GM13976 (cell line): Measurements from ENCODE around the gene ZNF607.
"Not testable (repeated sequence)": the region's sequence is repeated elsewhere in the genome, so short reads cannot be mapped to it uniquely, and the experiment has no call there.

ENCODE experiments used
- DNase-seq: peaks from one replicate; pipeline ENCODE4 v3.0.0; 2012; ENCODE audit warnings: low spot score
- in situ Hi-C: fragments of 300-500 bp; cut with MboI; formaldehyde crosslinking; loops from one replicate; pipeline ENCODE4 v1.12.0; 2022; ENCODE audit warnings: low sequenced_read_pairs, mixed read lengths, inconsistent platforms; ENCODE audit not compliant: unreplicated experiment
- TF ChIP-seq, protein P1 (sequence below): IDR thresholded peaks from 2 replicates; pipeline ENCODE4 v1.5.1; 2012; ENCODE audit warnings: borderline replicate concordance, mild to moderate bottlenecking; ENCODE audit not compliant: insufficient read depth; ENCODE audit errors: extremely low read depth, missing control alignments, control extremely low read depth

The ZNF607 gene

DNA sequence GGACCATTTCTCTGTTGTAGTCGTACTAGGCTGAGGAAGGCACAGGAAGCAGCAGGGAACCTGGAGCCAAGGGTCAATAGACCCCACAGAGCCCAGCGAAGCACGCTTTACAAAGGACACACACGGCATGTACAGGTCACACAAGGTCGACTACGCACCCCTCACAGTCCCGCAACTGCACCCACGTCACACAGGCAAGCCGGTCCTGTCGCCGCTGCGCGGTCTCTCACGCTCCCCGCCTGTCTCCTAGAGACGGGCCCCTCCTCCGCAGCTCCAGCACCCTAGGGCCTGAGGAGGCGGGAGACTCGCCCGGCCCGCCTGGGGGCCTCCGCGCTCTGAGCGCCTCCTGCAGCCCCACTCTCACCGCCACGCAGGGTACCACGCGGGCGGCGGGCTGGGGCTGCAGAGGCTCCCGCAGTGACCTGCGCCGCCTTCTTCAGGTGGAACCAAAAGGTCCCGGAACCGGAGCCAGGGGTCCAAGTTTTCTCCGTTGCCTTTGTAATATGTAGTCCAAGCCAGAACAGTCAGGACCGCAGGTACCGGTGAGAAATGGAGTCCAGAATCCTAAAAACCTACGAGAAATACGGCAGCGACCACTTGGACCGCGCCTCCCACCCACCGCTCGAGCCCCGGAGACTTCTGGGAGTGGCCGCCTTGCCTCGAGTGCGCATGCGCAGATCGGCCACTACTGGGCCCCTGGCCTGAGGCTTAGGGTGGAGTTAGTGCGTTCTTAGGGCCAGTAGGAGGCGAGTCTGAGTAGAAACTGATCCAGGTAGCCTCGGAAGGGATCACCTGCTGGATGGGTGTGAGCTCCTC is at the start of gene ZNF607:
Gene ZNF607 (minus strand): TSS at position 651 of the 816 bp plus-strand sequence. CDS start 8,143 bp downstream, outside the sequence.
- DNase-seq, result peak; percentile 95
- in situ Hi-C loops, result no loop called here

DNA sequence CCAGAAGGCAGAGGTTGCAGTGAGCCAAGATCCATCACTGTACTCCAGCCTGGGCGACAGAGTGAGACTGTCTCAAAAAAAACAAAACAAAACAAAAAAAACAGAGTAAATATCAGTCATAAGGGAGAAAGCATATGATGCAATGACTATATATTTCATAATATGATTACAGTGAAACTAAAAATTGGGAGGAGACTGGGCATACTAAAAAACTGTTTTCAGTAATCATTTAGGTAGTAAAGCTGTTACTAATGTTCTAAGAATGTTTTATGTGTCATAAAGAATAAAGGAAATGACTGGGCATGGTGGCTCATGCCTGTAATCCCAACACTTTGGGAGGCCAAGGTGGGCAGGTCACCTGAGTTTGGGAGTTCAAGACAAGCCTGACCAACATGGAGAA is 43.9 kb upstream of the ZNF607 start:
- in situ Hi-C loops, result no loop called here
- TF ChIP-seq, protein P1, sequence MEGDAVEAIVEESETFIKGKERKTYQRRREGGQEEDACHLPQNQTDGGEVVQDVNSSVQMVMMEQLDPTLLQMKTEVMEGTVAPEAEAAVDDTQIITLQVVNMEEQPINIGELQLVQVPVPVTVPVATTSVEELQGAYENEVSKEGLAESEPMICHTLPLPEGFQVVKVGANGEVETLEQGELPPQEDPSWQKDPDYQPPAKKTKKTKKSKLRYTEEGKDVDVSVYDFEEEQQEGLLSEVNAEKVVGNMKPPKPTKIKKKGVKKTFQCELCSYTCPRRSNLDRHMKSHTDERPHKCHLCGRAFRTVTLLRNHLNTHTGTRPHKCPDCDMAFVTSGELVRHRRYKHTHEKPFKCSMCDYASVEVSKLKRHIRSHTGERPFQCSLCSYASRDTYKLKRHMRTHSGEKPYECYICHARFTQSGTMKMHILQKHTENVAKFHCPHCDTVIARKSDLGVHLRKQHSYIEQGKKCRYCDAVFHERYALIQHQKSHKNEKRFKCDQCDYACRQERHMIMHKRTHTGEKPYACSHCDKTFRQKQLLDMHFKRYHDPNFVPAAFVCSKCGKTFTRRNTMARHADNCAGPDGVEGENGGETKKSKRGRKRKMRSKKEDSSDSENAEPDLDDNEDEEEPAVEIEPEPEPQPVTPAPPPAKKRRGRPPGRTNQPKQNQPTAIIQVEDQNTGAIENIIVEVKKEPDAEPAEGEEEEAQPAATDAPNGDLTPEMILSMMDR, result no peak
- DNase-seq, result no peak

More for the DNA sequence above, at the start of gene ZNF607:
- TF ChIP-seq, protein P1, result peak; percentile 59

DNA sequence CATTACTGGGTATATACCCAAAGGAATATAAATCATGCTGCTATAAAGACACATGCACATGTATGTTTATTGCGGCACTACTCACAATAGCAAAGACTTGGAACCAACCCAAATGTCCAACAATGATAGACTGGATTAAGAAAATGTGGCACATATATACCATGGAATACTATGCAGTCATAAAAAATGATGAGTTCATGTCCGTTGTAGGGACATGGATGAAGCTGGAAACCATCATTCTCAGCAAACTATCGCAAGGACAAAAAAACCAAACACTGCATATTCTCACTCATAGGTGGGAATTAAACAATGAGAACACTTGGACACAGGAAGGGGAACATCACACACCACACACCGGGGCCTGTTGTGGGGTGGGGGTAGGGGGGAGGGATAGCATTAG is 38.1 kb upstream of the ZNF607 start:
- in situ Hi-C loops, DNase-seq: not testable (repeated sequence)

DNA sequence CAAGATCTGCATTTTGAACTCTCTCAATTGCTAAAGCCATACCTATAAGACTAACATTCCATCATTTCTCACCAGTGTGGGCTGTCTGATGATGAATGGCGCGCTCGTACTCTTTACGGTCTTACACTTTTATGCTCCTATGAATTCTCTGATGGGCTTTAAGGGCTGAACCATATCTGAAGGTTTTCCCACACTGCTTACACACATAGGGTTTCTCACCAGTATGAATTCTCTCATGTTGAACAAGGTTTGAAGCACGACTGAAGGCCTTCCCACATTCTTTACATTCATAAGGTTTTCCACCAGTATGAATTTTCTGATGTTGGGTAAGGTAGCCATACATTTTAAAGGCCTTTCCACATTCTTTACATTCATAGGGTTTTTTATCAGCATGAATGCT is 18.8 kb upstream of the ZNF607 start:
- DNase-seq, result no peak
- in situ Hi-C loops, result no loop called here
- TF ChIP-seq, protein P1, result no peak

DNA sequence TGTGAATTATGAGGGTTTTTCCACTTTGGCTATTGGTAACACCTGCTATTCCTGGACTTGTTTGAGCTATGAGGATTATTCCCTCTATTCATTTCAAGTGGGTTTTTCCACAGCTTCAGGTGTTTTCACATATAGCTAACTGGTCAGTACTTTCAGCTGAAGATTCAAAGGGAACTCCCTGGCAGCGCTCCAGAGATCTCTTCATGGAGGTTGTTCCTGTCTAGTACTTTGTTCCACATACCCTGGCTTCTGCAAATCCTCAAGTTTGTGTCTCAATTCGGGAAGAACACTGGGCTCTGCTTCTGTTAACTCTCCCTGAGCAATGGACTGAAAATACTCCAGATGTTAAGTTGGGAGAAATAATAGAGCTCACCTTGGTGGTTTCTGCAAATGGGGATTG is 5.6 kb upstream of the ZNF607 start:
- in situ Hi-C loops, result no loop called here
- DNase-seq, result no peak
- TF ChIP-seq, protein P1, result no peak

DNA sequence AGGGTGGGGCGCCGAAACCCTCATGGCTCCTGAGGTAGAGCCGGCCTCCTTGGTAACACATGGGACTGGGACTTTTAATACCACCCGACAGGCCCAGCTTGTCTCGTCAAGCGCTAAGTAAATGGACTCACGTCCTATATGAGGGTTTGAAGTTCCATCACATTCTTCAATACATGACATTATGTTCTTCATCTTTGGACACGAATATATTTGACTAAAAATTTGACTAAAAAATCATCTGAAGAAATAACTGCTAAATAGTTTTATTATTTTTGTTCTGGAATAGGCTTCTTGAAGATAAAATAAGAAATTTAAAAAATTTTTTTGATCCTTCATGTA is 335 bp upstream of the ZNF607 start:
- in situ Hi-C loops, result no loop called here
- no peak for DNase-seq
- TF ChIP-seq, protein P1, result no peak

DNA sequence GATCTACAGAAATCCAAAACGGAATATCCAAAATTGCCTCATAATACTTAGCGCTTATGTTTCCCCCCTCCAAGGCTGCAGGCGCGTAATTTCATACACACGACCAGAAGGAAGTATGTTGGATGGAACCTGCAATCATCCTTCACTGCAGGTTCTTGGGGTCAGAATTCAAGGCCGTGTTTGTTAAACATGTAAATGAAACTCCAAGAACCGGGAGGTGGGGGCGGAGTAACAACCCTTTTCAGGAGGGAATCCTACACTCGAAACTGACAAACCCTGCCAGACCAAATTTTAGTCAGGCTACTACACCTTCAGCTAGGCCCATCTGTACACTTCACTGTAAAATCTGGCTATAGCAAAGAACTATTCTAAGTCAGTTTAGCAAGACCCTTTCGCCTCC is 1.3 kb downstream of the ZNF607 start:
- DNase-seq, result no peak
- in situ Hi-C loops, result no loop called here
- TF ChIP-seq, protein P1, result no peak
